Gastrocnemius medialis (tissue), 4 donors: Measurements from ENCODE around the gene TTLL3.

Experiments used
- POLR2A ChIP-seq, 2 donors: fragments of 450-650 bp; IDR thresholded peaks; one replicate each; pipeline ENCODE4 v1.6.1; 2017; ENCODE audit warnings: antibody characterized with exemption in 2 of 2, mild to moderate bottlenecking in 2 of 2, moderate library complexity in 2 of 2
- TF ChIP-seq, protein P1 (sequence below), 5 experiments: fragments of 450-650 bp in 3 of 5; fragments of 200-600 bp in 2 of 5; sonication (generic) in 2 of 5; IDR thresholded peaks in 4 of 5; conservative IDR thresholded peaks in 1 of 5; 1 replicate in 4 of 5; 2 replicates in 1 of 5; pipeline ENCODE4 v1.5.1; 2016 to 2019; ENCODE audit warnings: antibody characterized with exemption in 5 of 5, mild to moderate bottlenecking in 3 of 5, moderate library complexity in 3 of 5

GRCh38 chr3:9767418-9767817 is 42.6 kb upstream of the TTLL3 start:
- TF ChIP-seq, protein P1, sequence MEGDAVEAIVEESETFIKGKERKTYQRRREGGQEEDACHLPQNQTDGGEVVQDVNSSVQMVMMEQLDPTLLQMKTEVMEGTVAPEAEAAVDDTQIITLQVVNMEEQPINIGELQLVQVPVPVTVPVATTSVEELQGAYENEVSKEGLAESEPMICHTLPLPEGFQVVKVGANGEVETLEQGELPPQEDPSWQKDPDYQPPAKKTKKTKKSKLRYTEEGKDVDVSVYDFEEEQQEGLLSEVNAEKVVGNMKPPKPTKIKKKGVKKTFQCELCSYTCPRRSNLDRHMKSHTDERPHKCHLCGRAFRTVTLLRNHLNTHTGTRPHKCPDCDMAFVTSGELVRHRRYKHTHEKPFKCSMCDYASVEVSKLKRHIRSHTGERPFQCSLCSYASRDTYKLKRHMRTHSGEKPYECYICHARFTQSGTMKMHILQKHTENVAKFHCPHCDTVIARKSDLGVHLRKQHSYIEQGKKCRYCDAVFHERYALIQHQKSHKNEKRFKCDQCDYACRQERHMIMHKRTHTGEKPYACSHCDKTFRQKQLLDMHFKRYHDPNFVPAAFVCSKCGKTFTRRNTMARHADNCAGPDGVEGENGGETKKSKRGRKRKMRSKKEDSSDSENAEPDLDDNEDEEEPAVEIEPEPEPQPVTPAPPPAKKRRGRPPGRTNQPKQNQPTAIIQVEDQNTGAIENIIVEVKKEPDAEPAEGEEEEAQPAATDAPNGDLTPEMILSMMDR (IDR thresholded peaks at IDR 0.05 in 4 of 5, conservative IDR thresholded peaks at IDR 0.05 in 1 of 5): no peak
- no peak for TF ChIP-seq POLR2A (IDR thresholded peaks at IDR 0.05)
